ENCODE measurements around the gene MED13L. TPM values are rescaled to one million over a fixed set of nuclear protein-coding genes. Genes with fewer than 3 reads are reported as not detected.

Gene MED13L
- total RNA-seq, 4 donors from 2014 or later, result 173 to 222 (median 192) TPM

GRCh38 chr12:116144384-116144783 is 133.1 kb downstream of the MED13L start:
- no peaks in the 10 kb centered on the region for H3K36me3 ChIP-seq
- H3K9me3 ChIP-seq, result no peaks in the 10 kb centered on the region
- 45 to 50% methylated on average over 1 of the region's 1 CpG for WGBS, 2 donors (ENCODE audit: low coverage in 1 of 2)
- ATAC-seq, result no peak
- TF ChIP-seq POLR2AphosphoS5 (IDR thresholded peaks at IDR 0.05), result no peak
- no peak for TF ChIP-seq EP300 (IDR thresholded peaks at IDR 0.05)
- TF ChIP-seq POLR2A (IDR thresholded peaks at IDR 0.05), result no peak
- TF ChIP-seq, protein P1, sequence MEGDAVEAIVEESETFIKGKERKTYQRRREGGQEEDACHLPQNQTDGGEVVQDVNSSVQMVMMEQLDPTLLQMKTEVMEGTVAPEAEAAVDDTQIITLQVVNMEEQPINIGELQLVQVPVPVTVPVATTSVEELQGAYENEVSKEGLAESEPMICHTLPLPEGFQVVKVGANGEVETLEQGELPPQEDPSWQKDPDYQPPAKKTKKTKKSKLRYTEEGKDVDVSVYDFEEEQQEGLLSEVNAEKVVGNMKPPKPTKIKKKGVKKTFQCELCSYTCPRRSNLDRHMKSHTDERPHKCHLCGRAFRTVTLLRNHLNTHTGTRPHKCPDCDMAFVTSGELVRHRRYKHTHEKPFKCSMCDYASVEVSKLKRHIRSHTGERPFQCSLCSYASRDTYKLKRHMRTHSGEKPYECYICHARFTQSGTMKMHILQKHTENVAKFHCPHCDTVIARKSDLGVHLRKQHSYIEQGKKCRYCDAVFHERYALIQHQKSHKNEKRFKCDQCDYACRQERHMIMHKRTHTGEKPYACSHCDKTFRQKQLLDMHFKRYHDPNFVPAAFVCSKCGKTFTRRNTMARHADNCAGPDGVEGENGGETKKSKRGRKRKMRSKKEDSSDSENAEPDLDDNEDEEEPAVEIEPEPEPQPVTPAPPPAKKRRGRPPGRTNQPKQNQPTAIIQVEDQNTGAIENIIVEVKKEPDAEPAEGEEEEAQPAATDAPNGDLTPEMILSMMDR (IDR thresholded peaks at IDR 0.05), result no peak
- no peak overlapping the region for H3K4me3 ChIP-seq
- H3K27me3 ChIP-seq, result no peaks in the 10 kb centered on the region
- H3K4me1 ChIP-seq, result peaks cover 29 to 87% (median 38%) of the 10 kb centered on the region in 3 donors
- H3K27ac ChIP-seq, result peak overlapping the region in 3 of 4 donors; percentile 61 to 72 (median 67)

DNA sequence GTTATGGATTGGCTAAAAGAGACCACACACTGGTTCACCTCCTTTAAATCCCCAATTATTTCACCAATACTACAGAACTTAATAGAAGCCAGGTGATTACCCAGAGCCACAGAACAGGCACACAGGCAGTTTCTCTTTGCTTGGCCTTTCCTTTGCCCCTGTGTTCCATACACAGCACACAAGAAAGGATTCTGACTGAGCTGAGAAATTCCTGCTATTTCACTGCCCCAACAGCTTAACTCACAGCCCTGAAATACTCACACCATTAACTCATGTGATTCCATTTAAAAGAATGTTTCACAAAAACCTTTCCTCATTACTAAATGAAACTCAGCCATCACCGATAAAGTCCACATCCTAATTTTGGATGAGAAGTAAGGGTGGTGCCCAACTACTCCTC is 133.6 kb downstream of the MED13L start:
- Histone ChIP-seq H3K27ac (peak overlapping the region in 3 of 4 donors; percentile 61 to 72 (median 67)), H3K36me3 (no peaks in the 10 kb centered on the region), H3K9me3 (no peaks in the 10 kb centered on the region), H3K4me3 (no peak overlapping the region), H3K27me3 (no peaks in the 10 kb centered on the region), H3K4me1 (peaks cover 29 to 87% (median 33%) of the 10 kb centered on the region in 3 donors)
- peak; percentile 55 for ATAC-seq
- 0 to 14% methylated on average over 1 of the region's 1 CpG for WGBS, 2 donors (ENCODE audit: low coverage in 1 of 2)
- TF ChIP-seq POLR2AphosphoS5 (IDR thresholded peaks at IDR 0.05), result peak; percentile 49
- TF ChIP-seq EP300 (IDR thresholded peaks at IDR 0.05), result no peak
- no peak for TF ChIP-seq POLR2A (IDR thresholded peaks at IDR 0.05)
- TF ChIP-seq, protein P1 (IDR thresholded peaks at IDR 0.05), result no peak

DNA sequence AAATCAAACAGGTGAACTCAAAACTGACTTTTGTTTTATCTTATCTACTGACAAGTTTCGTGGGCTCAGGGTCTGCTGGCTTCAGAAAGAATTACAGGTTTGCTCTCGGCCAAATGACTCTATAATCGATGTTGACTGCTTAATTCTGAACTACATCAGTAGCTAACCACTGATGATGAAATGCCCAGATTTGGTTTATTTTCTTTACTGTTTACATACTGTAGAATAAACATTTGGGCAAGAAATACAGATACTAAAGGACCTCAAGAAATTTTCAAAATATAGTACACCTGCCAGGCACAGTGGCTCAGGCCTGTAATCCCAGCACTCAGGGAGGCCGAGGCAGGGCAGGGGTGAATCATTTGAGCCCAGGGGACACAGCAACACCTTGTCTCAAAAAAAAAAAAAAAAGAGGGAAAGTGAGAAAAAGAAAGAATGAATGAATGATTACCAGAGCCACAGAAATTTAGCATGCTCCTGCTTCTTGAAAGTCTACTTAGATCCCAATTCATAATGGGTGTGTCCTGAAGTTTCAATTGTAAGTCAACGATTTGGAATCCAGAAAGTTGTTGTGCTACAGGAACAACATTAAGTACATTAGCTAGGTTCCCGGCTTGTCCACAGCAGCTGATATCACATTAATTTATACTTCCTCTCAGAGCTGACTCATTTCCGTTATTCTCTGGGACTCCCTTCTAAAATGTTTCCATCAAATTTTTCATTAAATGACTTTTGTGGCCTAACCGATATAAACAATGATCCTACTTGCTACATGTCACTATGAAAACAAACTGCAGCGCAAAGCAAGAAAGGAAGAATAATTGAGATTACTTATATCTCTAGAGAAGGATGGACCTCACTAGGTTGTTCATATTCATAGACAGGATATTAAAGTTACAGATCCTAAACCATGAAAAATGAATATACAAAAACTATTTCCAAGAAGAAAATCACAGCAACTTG is 134.3 kb downstream of the MED13L start:
- H3K27me3 ChIP-seq, result no peaks in the 10 kb centered on the region
- peaks cover 29 to 87% (median 34%) of the 10 kb centered on the region in 3 donors for H3K4me1 ChIP-seq
- H3K4me3 ChIP-seq, result no peak overlapping the region
- WGBS, 2 donors (ENCODE audit: low coverage in 1 of 2), result 34 to 50% methylated on average over 9 of the region's 9 CpGs
- H3K36me3 ChIP-seq, result no peaks in the 10 kb centered on the region
- no peak for ATAC-seq
- no peaks in the 10 kb centered on the region for H3K9me3 ChIP-seq
- TF ChIP-seq POLR2AphosphoS5 (IDR thresholded peaks at IDR 0.05) (peak; percentile 13), POLR2A (IDR thresholded peaks at IDR 0.05) (no peak)
- peak overlapping the region in 3 of 4 donors; percentile 61 to 72 (median 67) for H3K27ac ChIP-seq

DNA sequence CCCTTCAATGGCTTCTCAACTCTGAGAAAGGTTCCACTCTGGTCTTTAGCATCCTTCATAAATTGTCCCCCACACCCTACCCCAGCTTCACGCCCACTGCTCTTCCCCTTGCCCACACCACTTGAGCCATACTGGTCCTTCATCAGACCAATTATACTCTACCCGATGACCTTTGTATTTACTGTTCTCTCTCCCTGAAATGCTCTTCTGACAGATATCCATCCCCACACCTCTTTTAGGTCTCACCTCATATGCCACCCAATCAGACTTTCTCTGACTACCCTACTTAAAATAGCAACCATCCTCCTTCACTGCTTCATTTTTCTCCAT is 135.7 kb downstream of the MED13L start:
- 71 to 100% methylated on average over 2 of the region's 2 CpGs for WGBS, 2 donors (ENCODE audit: low coverage in 1 of 2)
- H3K27me3 ChIP-seq, result no peaks in the 10 kb centered on the region
- TF ChIP-seq EP300 (IDR thresholded peaks at IDR 0.05), result no peak
- TF ChIP-seq, protein P1 (IDR thresholded peaks at IDR 0.05), result no peak
- TF ChIP-seq POLR2A (IDR thresholded peaks at IDR 0.05), result no peak
- TF ChIP-seq POLR2AphosphoS5 (IDR thresholded peaks at IDR 0.05), result no peak
- no peaks in the 10 kb centered on the region for H3K36me3 ChIP-seq
- ATAC-seq, result no peak
- H3K9me3 ChIP-seq, result no peaks in the 10 kb centered on the region
- peak overlapping the region in 2 of 4 donors; percentile 6 to 29 for H3K27ac ChIP-seq
- H3K4me1 ChIP-seq, result peaks cover 29 to 86% (median 35%) of the 10 kb centered on the region in 3 donors
- H3K4me3 ChIP-seq, result no peak overlapping the region

GRCh38 chr12:116141110-116141832 is 136.2 kb downstream of the MED13L start:
- WGBS, 2 donors (ENCODE audit: low coverage in 1 of 2), result 77 to 81% methylated on average over 4 of the region's 4 CpGs
- no peak overlapping the region for H3K4me3 ChIP-seq
- peaks cover 29 to 91% (median 35%) of the 10 kb centered on the region in 3 donors for H3K4me1 ChIP-seq

More at GRCh38 chr12:116141110-116141832, 136.2 kb downstream of the MED13L start:
- TF ChIP-seq POLR2A (IDR thresholded peaks at IDR 0.05), result no peak
- TF ChIP-seq, protein P1 (IDR thresholded peaks at IDR 0.05), result peak in 1 of 4 experiments; percentile 24
- no peaks in the 10 kb centered on the region for H3K9me3 ChIP-seq
- H3K27ac ChIP-seq, result peak overlapping the region in 2 of 4 donors; percentile 6 to 29
- no peaks in the 10 kb centered on the region for H3K36me3 ChIP-seq
- no peak for ATAC-seq
- no peaks in the 10 kb centered on the region for H3K27me3 ChIP-seq
